ENCODE data around the gene EVI5L.

The EVI5L gene

DNA sequence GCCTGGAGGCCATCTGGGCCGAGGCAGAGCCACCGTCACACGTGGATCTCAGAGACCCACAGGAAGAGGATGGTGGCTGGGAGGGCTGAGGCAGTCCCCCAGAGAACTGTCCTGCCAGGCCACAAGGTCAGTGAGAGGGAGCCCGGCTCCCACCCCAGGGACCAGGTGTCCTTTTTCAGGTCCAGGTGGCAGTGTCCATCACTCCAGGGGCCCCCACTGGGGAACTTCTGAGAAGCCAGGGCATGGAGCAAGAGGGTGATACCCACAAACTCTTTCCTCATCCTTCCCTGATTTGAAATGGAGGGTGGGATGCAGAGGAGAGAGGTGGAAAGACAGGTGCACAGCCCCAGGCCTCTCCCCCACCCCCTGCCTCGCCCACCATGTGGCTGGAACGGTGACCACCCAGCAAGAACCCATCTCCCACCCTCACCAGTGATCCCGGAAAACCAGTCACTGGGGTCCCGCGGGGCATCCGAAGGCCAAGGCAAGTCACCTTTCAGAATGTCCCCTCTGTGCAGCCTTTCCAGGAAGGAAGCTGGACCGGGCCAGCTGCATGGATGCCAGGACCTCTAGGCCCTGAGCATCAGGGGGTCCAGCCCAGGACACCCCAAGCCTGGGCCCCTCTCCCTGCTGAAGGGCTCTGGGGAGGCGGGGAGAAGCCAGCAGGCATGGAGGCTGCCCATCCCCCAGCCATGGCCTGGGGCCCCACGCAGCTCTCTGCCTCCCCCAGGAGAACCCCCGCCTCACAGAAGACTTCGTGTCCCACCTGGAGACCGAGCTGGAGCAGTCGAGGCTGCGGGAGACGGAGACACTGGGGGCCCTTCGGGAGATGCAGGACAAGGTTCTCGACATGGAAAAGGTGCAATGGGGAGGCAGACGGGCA is 30.1 kb downstream of the EVI5L start:
- no peak for DNase-seq (ENCODE audit: low read depth in 3 of 3)

- no peak for DNase-seq (ENCODE audit: low read depth in 3 of 3)
Measured at GRCh38 chr19:7860714-7861618, 30.9 kb downstream of the EVI5L start.

- no peak for DNase-seq (ENCODE audit: low read depth in 3 of 3)
Measured at GRCh38 chr19:7861619-7862412, 31.8 kb downstream of the EVI5L start.

DNA sequence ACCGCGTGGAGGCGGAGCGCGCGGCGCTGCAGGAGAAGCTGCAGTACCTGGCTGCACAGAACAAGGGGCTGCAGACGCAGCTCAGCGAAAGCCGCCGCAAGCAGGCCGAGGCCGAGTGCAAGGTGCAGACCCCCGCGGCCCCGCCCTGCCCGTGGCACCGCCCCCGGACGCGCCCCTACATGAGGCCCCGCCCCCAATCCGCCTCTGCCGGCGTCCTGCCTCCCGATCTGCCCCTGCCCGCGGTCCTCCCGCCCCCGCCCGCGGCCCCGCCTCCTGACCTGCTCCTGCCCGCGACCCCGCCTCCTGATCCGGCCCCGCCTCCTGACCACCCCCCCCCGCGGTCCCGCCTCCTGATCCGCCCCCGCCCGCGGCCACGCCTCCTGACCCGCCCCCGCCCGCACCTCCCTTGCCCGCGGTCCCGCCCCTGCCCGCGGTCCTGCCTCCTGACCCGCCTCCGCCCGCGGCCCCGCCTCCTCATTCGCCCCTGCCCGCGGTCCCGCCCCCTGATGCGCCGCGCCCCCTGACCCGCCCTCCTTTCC is 32.5 kb downstream of the EVI5L start:
- DNase-seq (ENCODE audit: low read depth in 3 of 3) = peak; percentile 28 to 79 (median 43)

- no peak for DNase-seq (ENCODE audit: low read depth in 3 of 3)
Measured at GRCh38 chr19:7863157-7863970, 33.3 kb downstream of the EVI5L start.

DNA sequence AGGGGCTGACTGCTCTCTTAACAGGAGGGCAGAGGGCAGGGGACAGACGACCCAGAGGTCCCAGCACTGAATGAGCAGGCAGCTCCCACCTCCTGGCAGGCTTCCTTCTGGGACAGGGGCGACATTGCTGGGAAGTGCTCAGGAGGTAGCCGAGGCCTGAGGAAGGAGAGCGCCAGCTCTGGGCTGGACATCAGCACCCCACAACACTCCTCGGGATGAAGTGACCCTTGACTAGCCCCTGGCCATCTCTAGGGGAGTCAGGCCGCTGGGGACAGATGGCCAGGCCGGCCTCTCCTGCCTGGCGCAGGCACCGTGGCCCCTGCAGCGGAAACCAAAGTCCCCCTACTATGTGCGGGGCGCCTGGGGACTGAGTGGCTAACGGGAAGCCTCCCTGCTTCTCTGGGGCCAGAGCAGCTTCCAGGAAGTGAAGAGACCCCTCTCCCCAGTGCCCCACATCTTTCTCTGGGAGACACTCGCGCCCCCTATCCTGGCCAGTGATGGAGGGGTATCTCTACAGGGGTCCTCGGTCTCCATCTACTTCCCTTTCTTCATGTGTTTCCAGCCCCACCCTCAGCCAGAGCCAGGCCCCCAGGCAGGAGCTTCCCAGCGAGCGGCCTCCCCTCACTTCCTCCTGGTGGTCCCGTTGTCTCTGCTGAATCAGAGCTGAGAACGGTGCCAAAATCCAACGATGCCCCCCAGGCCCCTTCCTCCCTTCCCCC is 34.1 kb downstream of the EVI5L start:
- DNase-seq (ENCODE audit: low read depth in 3 of 3) = no peak

DNA sequence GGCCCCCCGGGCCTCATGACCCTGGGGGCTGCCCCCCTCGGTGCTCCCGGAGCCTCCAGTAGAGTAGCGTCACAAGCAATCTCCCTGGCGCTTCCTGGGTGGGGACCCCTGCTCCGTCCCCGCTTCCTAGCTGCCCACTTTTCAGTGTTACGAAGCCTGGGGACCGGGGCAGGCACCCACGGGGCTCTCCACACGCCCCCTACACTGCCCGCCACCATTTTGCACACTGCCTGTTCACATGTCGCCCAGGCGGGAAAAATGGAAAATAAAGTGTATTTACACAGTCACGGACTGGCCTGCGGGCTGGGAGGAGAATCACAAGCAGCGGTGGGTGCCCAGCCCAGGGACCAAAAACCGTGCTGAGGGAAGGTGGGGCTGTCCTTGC is 34.7 kb downstream of the EVI5L start:
- no peak for DNase-seq (ENCODE audit: low read depth in 3 of 3)

GRCh38 chr19:7865262-7865911 is 35.4 kb downstream of the EVI5L start:
- no peak for DNase-seq (ENCODE audit: low read depth in 3 of 3)

DNA sequence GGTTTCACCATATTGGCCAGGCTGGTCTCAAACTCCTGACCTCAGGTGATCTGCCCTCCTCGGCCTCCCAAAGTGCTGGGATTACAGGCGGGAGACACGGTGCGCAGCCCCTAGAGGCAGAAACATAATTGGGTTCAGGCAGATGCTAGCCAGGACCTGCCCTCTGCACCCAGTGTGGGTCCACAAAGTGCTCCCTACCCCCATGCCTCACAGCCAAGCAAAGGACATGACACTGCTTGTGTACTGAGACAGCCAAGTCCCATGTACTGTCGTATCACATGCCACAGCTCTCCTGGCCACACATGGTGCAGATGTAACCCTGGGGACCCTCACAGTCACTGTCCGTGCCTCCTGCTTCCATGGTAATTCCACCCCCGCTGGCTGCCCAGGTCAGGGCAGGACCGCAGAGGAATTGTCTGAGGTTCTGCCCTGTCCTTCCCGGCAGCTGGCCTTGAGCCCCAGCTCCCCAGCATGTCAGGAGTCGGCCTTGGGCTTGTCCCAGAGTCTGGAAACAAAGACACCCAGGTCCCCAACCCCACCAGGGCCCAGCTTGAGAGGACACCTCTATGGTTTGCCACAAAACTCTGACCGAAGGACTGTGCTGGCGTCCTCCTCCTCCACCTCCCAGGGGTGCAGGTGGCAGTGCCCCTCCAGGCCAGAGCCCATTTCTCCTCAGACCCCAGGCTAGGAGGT is 36.5 kb downstream of the EVI5L start:
- no peak for DNase-seq (ENCODE audit: low read depth in 3 of 3)

DNA sequence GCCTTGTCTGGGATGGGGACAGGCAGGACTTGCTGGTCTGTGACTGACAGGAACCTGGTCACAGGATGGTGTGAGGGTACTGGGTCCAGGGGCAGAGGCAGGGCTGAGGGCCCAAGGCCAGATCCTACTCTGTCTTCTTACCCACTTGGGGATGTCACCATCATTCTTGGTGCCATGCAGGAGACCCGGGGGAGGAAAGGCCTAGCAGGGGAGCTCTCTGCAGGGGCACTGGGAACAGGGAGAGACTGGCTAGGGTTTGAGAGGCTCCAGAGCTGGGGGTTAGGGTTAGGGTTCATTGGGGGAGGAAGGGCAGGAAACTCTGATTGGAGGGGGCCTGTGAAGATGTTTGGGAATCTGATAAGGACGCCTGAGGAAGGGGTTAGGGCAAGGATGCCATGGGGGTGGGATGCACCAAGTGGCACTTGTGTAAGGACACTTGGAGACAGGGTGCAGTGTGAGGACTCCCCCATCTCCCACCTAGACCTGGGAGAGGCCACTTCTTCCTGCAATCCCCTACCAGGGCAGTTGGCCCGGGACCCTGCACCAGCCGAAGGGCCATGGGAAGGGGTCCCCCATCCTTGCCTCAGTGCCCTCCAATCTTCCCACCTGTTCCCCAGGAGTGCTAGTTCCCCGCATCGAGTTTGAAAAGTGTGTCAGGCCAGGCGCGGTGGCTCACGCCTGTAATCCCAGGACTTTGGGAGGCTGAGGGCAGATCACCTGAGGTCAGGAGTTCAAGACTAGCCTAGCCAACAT is 37.2 kb downstream of the EVI5L start:
- no peak for DNase-seq (ENCODE audit: low read depth in 3 of 3)

DNA sequence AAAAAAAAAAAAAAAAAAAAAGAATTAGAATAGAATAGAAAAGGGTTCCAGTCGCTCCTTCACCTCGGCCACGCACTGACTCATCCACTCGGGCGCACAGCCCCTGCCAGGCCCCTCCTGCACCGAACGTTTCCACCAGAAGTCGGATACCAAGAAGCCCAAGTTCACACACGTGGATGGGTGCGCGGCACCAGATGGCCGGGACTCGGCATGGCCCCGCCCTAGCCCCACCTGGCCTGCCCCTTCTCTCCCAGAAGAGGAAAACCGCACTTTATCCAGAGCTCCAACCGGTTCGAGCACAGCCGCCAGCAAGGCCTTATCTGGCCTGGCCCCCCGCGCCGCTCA is 38.3 kb downstream of the EVI5L start:
- no peak for DNase-seq (ENCODE audit: low read depth in 3 of 3)

GRCh38 chr19:7868671-7869452 is 38.8 kb downstream of the EVI5L start:
- DNase-seq (ENCODE audit: low read depth in 3 of 3) = peak; percentile 51 to 80 (median 57)

GRCh38 chr19:7869453-7869909 is 39.5 kb downstream of the EVI5L start:
- peak; percentile 55 to 73 (median 65) for DNase-seq (ENCODE audit: low read depth in 3 of 3)

- DNase-seq (ENCODE audit: low read depth in 3 of 3) = peak in 1 of 3 experiments; percentile 62
Measured at GRCh38 chr19:7869910-7870511, 40.0 kb downstream of the EVI5L start.

- DNase-seq (ENCODE audit: low read depth in 3 of 3) = peak in 1 of 3 experiments; percentile 66
Measured at GRCh38 chr19:7870571-7871436, 40.8 kb downstream of the EVI5L start.
